Lower leg skin (tissue), 4 donors: ENCODE measurements around the gene PUDP. TPM values are rescaled to one million over a fixed set of nuclear protein-coding genes. Genes with fewer than 3 reads are reported as not detected.
"Not testable (repeated sequence)": the region's sequence is repeated elsewhere in the genome, so short reads cannot be mapped to it uniquely, and the experiment has no call there.

Experiments
- DNase-seq, 2 donors: peaks; one replicate each; pipeline ENCODE4 v3.0.0-alpha.2; 2019; ENCODE audit warnings: low spot score in 2 of 2
- H3K4me3 ChIP-seq: fragments of 200-600 bp; sonication (generic); 2 replicates; pipeline ENCODE4 v1.5.1; 2017; ENCODE audit warnings: mild to moderate bottlenecking, low read depth; ENCODE audit not compliant: poor library complexity, severe bottlenecking
- CTCF ChIP-seq, 3 donors: fragments of 450-650 bp; IDR thresholded peaks; one replicate each; pipeline ENCODE4 v1.5.1; 2016; ENCODE audit warnings: antibody characterized with exemption in 3 of 3, mild to moderate bottlenecking in 3 of 3, moderate library complexity in 2 of 3
- POLR2A ChIP-seq, 2 donors: fragments of 450-650 bp; IDR thresholded peaks; one replicate each; pipeline ENCODE4 v1.6.1; 2016 to 2017; ENCODE audit warnings: antibody characterized with exemption in 2 of 2, mild to moderate bottlenecking in 1 of 2, moderate library complexity in 1 of 2
- WGBS, 2 donors: methylation state at CpG; one replicate each; pipeline ENCODE4 v1.1.5; 2018; 5-methylcytosine and 5-hydroxymethylcytosine counted together
- intact Hi-C: fragments of 100-400 bp; cut with DNase I; formaldehyde crosslinking; loops from one replicate; pipeline ENCODE4 v1.15.0; 2023; ENCODE audit warnings: low total_unique reads
- total RNA-seq, 4 donors: library from RNA; depleted of rRNA; stranded (reverse); fragments of >200 nt; gene quantifications; one replicate each; pipeline ENCODE4 v1.1.0, GENCODE V29; 2016

PUDP gene
- total RNA-seq, 4 donors from 2014 or later = 5.7 to 10.7 (median 7.9) TPM

DNA sequence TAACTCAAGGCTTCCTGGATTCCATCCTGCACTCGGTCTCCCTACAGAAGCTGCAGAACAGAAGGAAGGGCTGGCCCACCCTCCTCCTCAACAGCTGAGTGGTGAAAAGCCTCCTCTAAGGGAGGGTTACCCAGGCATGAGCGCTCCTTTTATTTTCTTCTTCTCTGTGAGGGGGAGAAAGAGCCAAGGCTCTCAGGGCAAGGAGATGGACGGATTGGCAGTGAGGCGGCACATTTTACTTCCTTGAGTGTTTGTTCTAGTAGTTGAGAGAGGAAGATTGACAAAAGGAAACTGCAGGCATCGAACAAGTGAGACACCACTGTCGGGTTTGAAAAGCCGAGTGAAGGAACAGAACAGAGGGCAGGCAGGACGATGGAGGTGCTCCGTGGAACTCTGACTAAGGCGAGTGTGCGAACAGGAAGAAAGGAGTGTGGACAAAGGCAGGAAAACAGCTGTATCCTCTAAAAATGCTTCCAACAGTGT lies 38.9 kb downstream of the PUDP start:
- intact Hi-C loops = no loop called here
- 36 to 45% methylated on average over 11 of the region's 11 CpGs for WGBS, 2 donors
- no peak for TF ChIP-seq CTCF (IDR thresholded peaks at IDR 0.05)
- TF ChIP-seq POLR2A (IDR thresholded peaks at IDR 0.05) = no peak
- DNase-seq = no peak
- H3K4me3 ChIP-seq = no peak overlapping the region

DNA sequence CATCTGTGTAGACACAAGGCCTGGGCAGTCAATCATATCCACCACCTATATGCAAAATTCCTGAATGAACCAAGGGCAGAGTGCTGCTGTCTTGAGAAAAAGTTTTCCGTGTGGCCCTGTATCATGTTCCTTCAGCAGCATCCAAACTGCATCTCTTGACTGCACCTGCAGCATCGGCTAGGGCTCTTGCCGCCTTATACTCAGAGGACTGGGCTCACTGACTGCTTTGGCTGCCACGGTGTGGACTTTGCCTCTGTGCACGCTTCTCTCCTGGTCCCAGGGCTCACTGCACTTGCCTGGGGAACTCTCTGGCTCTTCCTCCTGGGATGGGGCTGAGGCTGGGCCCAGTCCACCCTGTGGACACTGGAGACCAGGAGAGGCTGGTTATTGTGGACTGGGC lies 39.9 kb downstream of the PUDP start:
- intact Hi-C loops = no loop called here
- DNase-seq = no peak
- TF ChIP-seq CTCF (IDR thresholded peaks at IDR 0.05) (no peak), POLR2A (IDR thresholded peaks at IDR 0.05) (no peak)
- WGBS, 2 donors = 90 to 98% methylated on average over 4 to 5 of the region's 5 CpGs
- no peak overlapping the region for H3K4me3 ChIP-seq

GRCh38 chrX:7106649-7107048 lies 41.3 kb downstream of the PUDP start:
- intact Hi-C loops = no loop called here

DNA sequence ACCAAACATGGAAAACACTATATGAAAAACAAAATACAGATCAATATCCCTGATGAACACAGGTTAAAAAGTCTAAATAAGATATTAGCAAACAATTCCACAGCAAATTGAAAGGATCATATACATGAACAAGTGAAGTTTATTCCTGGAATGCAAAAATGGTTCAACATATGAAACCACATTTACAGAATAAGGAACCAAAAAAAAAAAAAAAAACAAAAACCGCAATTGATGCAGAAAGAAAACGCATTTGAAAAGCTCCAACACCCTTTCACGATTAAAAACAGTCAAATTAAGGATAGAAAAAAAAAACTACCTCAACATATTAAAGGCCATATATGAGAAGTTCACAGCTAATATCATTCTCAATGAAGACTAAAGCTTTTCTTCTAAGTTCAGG lies 45.8 kb downstream of the PUDP start:
- DNase-seq = no peak
- TF ChIP-seq POLR2A (IDR thresholded peaks at IDR 0.05) = no peak
- TF ChIP-seq CTCF (IDR thresholded peaks at IDR 0.05) = no peak
- WGBS, 2 donors = 87 to 95% methylated on average over 3 of the region's 3 CpGs
- no peak overlapping the region for H3K4me3 ChIP-seq
- intact Hi-C loops = no loop called here

More at GRCh38 chrX:7106649-7107048, 41.3 kb downstream of the PUDP start:
- no peak for TF ChIP-seq POLR2A (IDR thresholded peaks at IDR 0.05)
- TF ChIP-seq CTCF (IDR thresholded peaks at IDR 0.05) = no peak
- no peak overlapping the region for H3K4me3 ChIP-seq
- WGBS, 2 donors = 92% methylated on average over 2 of the region's 2 CpGs; no CpG with 5 or more reads in 1 of the 2 donors
- no peak for DNase-seq

GRCh38 chrX:7100022-7100421 lies 47.9 kb downstream of the PUDP start:
- DNase-seq = no peak
- TF ChIP-seq CTCF (IDR thresholded peaks at IDR 0.05) = no peak
- TF ChIP-seq POLR2A (IDR thresholded peaks at IDR 0.05) = no peak
- 87 to 93% methylated on average over 4 to 6 of the region's 7 CpGs for WGBS, 2 donors
- no peak overlapping the region for H3K4me3 ChIP-seq
- intact Hi-C loops = no loop called here

DNA sequence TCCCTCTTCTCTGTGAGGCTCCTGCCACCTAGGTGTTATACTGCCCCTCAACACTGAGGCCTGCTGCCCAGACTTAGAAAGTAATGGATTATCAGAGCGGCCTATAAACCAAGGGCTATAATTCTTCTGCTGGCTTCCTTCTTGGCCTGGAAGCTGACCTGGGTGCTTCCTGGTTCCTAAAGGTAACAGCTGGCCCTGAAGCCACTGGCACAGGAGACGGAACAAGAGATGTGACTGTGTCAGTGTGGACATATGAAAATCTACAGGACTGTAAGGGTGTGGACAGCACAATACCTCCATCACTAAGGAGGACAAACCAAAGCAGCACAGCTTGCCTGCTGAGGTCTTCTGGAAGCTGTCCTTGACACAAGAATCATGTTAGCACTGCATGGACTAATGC lies 52.3 kb downstream of the PUDP start:
- intact Hi-C loops, DNase-seq, H3K4me3 ChIP-seq: not testable (repeated sequence)
- WGBS, 2 donors = 98 to 100% methylated on average over 2 of the region's 2 CpGs
